GM03348 (cell line): Measurements from ENCODE around the gene PLCB3.

Source experiments
- DNase-seq: peaks from one replicate; pipeline ENCODE4 v3.0.0; 2012; ENCODE audit warnings: low spot score

PLCB3 gene

GRCh38 chr11:64250415-64251015 is 815 bp upstream of the PLCB3 start:
- no peak for DNase-seq

DNA sequence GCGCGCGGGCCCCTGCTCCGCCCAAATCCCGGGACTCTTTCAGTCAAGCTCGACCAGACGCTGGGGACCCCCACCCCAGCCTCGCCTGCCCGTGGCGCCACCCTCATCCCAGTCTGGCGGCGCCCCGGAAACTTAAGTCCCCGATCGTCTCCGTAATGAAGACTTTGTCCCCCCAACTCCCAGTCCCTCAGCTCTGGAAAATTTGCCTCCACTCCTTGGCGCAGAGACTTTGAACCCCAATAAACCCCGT is 348 bp downstream of the PLCB3 start:
- DNase-seq, result no peak

- DNase-seq, result peak; percentile 83
Observed at GRCh38 chr11:64252003-64252872, 908 bp downstream of the PLCB3 start.

- no peak for DNase-seq
Observed at GRCh38 chr11:64253043-64253442, 1.7 kb downstream of the PLCB3 start.

DNA sequence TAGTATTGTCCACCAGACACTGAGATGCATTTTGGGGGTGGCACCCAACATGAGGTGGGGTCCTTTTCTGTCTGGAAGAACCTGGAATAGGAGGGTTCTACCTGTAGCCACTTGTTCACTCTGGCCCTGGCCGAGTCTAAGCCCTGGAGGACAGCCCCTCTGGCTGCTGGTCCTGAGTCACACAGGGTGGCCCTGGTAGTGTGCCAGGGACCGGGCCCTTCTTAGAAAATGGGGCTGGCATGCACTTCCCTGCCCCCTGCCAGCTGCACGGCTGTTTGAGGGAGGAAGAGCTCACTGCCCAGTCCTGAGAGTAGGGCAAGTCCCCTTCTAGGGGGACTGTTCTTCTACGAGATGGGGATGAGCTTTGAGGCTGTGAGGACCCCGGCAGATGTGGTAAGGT is 2.2 kb downstream of the PLCB3 start:
- DNase-seq, result no peak

- DNase-seq, result no peak
Observed at GRCh38 chr11:64254326-64254725, 3.0 kb downstream of the PLCB3 start.

GRCh38 chr11:64255135-64256128 is 4.1 kb downstream of the PLCB3 start:
- no peak for DNase-seq

GRCh38 chr11:64256300-64256699 is 5.0 kb downstream of the PLCB3 start:
- DNase-seq, result no peak

- no peak for DNase-seq
Observed at GRCh38 chr11:64258356-64258755, 7.0 kb downstream of the PLCB3 start.

GRCh38 chr11:64258946-64259532 is 7.7 kb downstream of the PLCB3 start:
- DNase-seq, result no peak

- DNase-seq, result no peak
Observed at GRCh38 chr11:64259533-64260067, 8.3 kb downstream of the PLCB3 start.

GRCh38 chr11:64260147-64260708 is 8.9 kb downstream of the PLCB3 start:
- DNase-seq, result no peak

DNA sequence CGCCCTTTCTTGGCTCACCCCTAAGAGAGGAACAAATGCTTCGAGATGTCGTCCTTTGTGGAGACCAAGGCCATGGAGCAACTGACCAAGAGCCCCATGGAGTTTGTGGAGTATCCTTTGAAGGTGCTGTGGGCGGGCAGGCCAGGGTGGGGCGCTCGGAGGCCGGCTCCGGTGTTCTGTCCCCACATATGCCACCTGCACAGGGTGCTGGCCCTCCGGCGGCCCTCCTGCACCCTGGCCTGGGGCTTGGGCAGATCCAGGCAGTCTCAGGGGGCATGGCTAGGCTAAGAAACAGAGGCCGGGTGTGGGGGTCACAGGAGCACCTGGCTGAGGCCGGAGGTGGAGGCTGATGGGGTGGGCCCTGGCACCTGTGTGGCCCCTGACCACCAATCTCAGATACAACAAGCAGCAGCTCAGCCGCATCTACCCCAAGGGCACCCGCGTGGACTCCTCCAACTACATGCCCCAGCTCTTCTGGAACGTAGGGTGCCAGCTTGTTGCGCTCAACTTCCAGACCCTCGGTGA is 10.3 kb downstream of the PLCB3 start:
- no peak for DNase-seq

DNA sequence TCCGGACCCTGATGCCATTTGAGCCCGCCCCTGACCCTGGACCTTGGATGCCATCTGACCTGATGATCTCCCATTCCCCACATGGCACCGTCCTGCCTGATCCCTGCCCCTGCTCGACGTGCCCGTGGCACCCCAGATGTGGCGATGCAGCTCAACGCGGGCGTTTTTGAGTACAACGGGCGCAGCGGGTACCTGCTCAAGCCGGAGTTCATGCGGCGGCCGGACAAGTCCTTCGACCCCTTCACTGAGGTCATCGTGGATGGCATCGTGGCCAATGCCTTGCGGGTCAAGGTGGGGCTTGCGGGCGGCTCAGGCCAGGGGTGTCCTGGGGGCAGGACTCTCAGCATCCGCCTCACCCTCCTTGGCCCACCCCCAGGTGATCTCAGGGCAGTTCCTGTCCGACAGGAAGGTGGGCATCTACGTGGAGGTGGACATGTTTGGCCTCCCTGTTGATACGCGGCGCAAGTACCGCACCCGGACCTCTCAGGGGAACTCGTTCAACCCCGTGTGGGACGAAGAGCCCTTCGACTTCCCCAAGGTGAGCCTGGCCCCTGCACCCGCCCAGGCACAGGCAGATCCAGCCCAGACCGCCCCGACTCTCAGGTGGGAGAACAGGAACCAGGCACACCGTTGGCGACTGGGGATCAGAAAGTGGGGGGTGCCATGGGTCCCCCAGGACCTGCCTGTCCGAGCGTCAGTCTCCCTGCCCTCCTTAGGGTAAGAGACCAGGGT is 11.1 kb downstream of the PLCB3 start:
- no peak for DNase-seq

- DNase-seq, result no peak
Observed at GRCh38 chr11:64263021-64263946, 12.0 kb downstream of the PLCB3 start.

GRCh38 chr11:64263947-64264317 is 12.6 kb downstream of the PLCB3 start:
- DNase-seq, result no peak

GRCh38 chr11:64264371-64264852 is 13.1 kb downstream of the PLCB3 start:
- DNase-seq, result no peak

DNA sequence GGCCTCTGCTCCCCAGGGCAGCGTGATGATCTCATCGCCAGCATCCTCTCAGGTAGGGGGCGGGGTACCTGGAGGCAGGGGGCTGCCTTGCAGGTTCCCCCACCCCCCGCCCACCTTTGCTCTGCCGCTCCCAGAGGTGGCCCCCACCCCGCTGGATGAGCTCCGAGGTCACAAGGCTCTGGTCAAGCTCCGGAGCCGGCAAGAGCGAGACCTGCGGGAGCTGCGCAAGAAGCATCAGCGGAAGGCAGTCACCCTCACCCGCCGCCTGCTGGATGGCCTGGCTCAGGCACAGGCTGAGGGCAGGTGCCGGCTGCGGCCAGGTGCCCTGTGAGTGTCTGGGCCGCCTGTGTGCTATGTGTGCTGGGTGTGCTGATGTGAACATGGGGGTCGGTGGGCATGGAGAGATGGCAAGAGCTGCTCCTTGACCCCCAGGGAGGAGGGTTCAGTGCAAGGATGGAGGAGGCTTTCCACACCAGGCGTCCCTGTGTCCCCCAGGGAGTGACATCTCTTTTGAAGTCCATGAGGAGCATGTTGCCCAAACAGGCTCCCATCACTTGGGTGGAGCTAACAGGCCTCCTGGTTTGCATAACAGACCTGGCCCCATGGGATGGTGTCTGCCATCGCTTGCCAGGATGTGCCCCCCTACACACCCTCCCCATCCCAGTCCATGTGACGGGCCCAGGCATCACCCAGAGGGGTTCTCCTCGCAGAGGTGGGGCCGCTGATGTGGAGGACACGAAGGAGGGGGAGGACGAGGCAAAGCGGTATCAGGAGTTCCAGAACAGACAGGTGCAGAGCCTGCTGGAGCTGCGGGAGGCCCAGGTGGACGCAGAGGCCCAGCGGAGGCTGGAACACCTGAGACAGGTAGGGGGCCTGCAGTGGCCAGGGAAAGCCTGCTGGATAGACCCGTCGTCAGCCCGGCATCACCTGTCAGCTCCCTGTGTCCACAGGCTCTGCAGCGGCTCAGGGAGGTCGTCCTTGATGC is 14.1 kb downstream of the PLCB3 start:
- DNase-seq, result no peak
